Osteocyte (in vitro differentiated cells): Measurements from ENCODE around the gene AK5. TPM values are rescaled to one million over a fixed set of nuclear protein-coding genes. Genes with fewer than 3 reads are reported as not detected.

Experiments
- DNase-seq: peaks from one replicate; pipeline ENCODE4 v3.0.0; 2021; ENCODE audit warnings: mixed read lengths; ENCODE audit not compliant: unreplicated experiment; ENCODE audit errors: extremely low spot score
- H3K27ac Mint-ChIP-seq: one replicate; pipeline ENCODE4 v1.8.0; 2021; ENCODE audit warnings: mild to moderate bottlenecking, mixed read lengths; ENCODE audit not compliant: unreplicated experiment
- H3K27me3 Mint-ChIP-seq: one replicate; pipeline ENCODE4 v1.8.0; 2021; ENCODE audit warnings: mixed read lengths; ENCODE audit not compliant: unreplicated experiment
- H3K36me3 Mint-ChIP-seq: one replicate; pipeline ENCODE4 v1.8.0; 2021; ENCODE audit warnings: mixed read lengths; ENCODE audit not compliant: unreplicated experiment
- H3K4me1 Mint-ChIP-seq: one replicate; pipeline ENCODE4 v1.8.0; 2021; ENCODE audit warnings: mixed read lengths; ENCODE audit not compliant: unreplicated experiment
- H3K4me3 Mint-ChIP-seq: one replicate; pipeline ENCODE4 v1.8.0; 2021; ENCODE audit warnings: mild to moderate bottlenecking, moderate library complexity, mixed read lengths; ENCODE audit not compliant: unreplicated experiment
- H3K9me3 Mint-ChIP-seq: one replicate; pipeline ENCODE4 v1.8.0; 2021; ENCODE audit warnings: mixed read lengths; ENCODE audit not compliant: unreplicated experiment
- CTCF ChIP-seq: fragments of 200-600 bp; sonication (generic); IDR thresholded peaks from 2 replicates; pipeline ENCODE4 v1.5.0; 2021; ENCODE audit warnings: antibody characterized with exemption, mild to moderate bottlenecking, moderate library complexity
- total RNA-seq: library from RNA; stranded (reverse); gene quantifications from 2 replicates; pipeline ENCODE4 v1.2.1, GENCODE V29; 2021

The AK5 gene
- total RNA-seq, 1 donor from 2014 or later, result 38.1 TPM

GRCh38 chr1:77283701-77284425, 2.0 kb downstream of the AK5 start:
- Mint-ChIP-seq H3K9me3 (no peaks in the 10 kb centered on the region), H3K36me3 (peaks cover 5% of the 10 kb centered on the region), H3K27me3 (no peaks in the 10 kb centered on the region), H3K4me1 (peaks cover 17% of the 10 kb centered on the region), H3K4me3 (peak overlapping the region; percentile 80), H3K27ac (no peak overlapping the region)
- no peak for DNase-seq
- no peak for TF ChIP-seq CTCF

GRCh38 chr1:77287535-77287934, 5.7 kb downstream of the AK5 start:
- Mint-ChIP-seq H3K4me3 (no peak overlapping the region), H3K36me3 (peaks cover 6% of the 10 kb centered on the region), H3K9me3 (no peaks in the 10 kb centered on the region), H3K27me3 (no peaks in the 10 kb centered on the region), H3K27ac (no peak overlapping the region), H3K4me1 (peaks cover 14% of the 10 kb centered on the region)
- no peak for DNase-seq
- no peak for TF ChIP-seq CTCF

GRCh38 chr1:77288275-77288674, 6.5 kb downstream of the AK5 start:
- no peak for TF ChIP-seq CTCF
- Mint-ChIP-seq H3K27me3 (no peaks in the 10 kb centered on the region), H3K4me1 (peaks cover 7% of the 10 kb centered on the region), H3K9me3 (no peaks in the 10 kb centered on the region), H3K27ac (no peak overlapping the region), H3K4me3 (no peak overlapping the region), H3K36me3 (peaks cover 6% of the 10 kb centered on the region)
- DNase-seq, result no peak

GRCh38 chr1:77290576-77290975, 8.8 kb downstream of the AK5 start:
- no peaks in the 10 kb centered on the region for H3K27me3 Mint-ChIP-seq
- H3K4me1 Mint-ChIP-seq, result no peaks in the 10 kb centered on the region
- H3K9me3 Mint-ChIP-seq, result no peaks in the 10 kb centered on the region
- no peak overlapping the region for H3K4me3 Mint-ChIP-seq
- H3K36me3 Mint-ChIP-seq, result peaks cover 18% of the 10 kb centered on the region
- DNase-seq, result no peak
- no peak overlapping the region for H3K27ac Mint-ChIP-seq
- TF ChIP-seq CTCF, result no peak

- Mint-ChIP-seq H3K4me1 (peaks cover 5% of the 10 kb centered on the region), H3K9me3 (no peaks in the 10 kb centered on the region), H3K27ac (no peak overlapping the region), H3K27me3 (no peaks in the 10 kb centered on the region), H3K36me3 (peaks cover 12% of the 10 kb centered on the region), H3K4me3 (no peak overlapping the region)
- DNase-seq, result no peak
- TF ChIP-seq CTCF, result no peak
Measured at GRCh38 chr1:77292551-77292950, 10.7 kb downstream of the AK5 start.
